SU-DHL-6 (cell line): Measurements from ENCODE around the gene MADCAM1.

Source experiments
- CTCF ChIP-seq: fragments of 200-600 bp; sonication (generic); IDR thresholded peaks from one replicate; pipeline ENCODE4 v1.5.1; 2017; ENCODE audit warnings: antibody characterized with exemption, mild to moderate bottlenecking, low read length, moderate library complexity; ENCODE audit not compliant: insufficient read depth, poor library complexity, severe bottlenecking
- EZH2phosphoT487 ChIP-seq: fragments of 200-600 bp; sonication (generic), shearing (Covaris generic); conservative IDR thresholded peaks from 2 replicates; pipeline ENCODE4 v1.6.1; 2018; ENCODE audit warnings: mild to moderate bottlenecking, antibody characterized with exemption, low read length, moderate library complexity, mixed read lengths

- TF ChIP-seq CTCF, result no peak
- no peak for TF ChIP-seq EZH2phosphoT487
Measured at GRCh38 chr19:512547-513365, 16.5 kb downstream of the MADCAM1 start.
